Nucleus accumbens (tissue), 56 donors: ENCODE data around the gene ZNF581.

Experiments used
- DNase-seq, 56 donors: peaks; one replicate each; lab custom pipeline; 2025; lab: John Stamatoyannopoulos, UW

ZNF581 gene

GRCh38 chr19:55646889-55647731 lies 3.7 kb downstream of the ZNF581 start:
- DNase-seq: no peak

GRCh38 chr19:55647732-55648584 lies 4.5 kb downstream of the ZNF581 start, which contains the start of gene CCDC106:
CCDC106 (plus strand) TSS chr19:55648212; CDS start chr19:55649047, 835 bp downstream.
- peak in 54 of 56 donors; percentile 33 to 87 (median 71) for DNase-seq

DNA sequence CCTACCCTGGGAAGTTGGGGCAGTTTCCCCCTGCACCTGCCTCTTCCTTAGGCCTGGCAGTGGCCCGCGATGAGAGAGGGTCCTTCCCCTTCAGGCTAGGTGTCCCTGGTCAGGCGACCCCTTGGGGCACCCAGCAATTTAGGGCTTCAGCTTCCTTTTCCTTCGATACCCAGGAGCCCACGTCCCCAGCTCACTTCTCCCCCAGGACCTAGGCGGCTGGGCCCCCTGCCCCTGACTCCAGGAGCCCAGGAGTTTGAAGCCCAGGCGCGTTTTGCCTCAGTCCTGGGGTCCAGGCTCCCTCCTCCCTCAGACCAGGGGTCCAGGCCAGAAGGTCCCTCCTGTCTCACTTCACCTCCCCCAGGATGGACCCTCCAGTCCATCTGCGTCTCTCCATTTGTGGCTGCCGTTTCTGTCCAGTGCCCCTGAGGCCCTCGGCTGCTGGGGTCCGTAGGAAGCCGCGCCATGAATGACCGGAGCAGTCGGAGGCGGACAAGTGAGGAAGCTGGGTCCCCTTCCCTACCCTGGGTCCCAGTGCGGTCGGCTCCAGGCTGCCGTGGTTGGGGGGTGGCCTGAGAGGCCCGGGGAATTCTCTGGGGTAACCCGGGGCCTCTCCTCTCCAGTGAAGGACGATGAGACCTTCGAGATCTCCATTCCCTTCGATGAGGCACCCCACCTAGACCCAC lies 5.3 kb downstream of the ZNF581 start:
- DNase-seq: peak in 1 of 56 donors; percentile 41

DNA sequence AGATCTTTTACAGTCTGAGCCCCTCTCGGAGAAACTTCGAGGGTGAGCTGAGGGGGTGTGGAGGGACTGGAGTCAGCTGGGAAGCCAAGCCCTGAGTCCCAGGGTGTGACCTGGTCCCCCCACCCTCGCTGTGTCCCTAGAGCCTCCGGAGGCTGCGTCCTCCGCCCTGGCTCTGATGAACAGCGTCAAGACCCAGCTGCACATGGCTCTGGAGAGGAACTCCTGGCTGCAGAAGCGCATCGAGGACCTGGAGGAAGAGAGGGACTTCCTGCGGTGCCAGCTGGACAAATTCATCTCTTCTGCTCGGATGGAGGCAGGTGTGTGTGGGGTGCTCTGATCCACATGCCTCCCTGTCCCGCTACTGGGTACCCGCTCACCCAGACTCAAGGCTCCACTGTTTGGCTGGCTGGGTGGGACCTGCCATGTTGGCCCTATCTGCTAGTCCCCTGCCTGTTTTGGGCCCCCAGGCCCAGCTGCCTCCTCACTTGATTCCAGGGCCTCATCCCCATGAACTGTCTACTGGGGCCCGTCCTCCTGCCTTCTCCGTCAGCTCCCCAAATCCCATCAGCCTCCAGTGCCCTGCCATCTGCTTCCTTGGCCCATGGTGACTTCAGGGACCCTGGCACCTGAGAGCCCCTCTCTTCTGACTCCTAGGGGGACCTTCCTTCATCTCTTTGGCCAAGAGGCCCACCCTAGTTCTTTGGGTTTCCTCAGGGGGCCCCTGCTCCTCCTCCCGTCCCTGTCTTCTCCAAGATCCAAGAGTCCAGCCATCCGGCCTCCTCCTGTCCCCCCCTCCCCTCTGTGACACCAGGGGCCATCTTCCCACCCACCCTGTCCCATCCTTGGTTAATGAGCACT lies 6.0 kb downstream of the ZNF581 start:
- no peak for DNase-seq

- no peak for DNase-seq
These were observed 6.7 kb downstream of the ZNF581 start for GRCh38 chr19:55650126-55650557.

GRCh38 chr19:55650602-55651230 lies 7.3 kb downstream of the ZNF581 start:
- DNase-seq: no peak

GRCh38 chr19:55651236-55651635 lies 7.8 kb downstream of the ZNF581 start:
- no peak for DNase-seq

DNA sequence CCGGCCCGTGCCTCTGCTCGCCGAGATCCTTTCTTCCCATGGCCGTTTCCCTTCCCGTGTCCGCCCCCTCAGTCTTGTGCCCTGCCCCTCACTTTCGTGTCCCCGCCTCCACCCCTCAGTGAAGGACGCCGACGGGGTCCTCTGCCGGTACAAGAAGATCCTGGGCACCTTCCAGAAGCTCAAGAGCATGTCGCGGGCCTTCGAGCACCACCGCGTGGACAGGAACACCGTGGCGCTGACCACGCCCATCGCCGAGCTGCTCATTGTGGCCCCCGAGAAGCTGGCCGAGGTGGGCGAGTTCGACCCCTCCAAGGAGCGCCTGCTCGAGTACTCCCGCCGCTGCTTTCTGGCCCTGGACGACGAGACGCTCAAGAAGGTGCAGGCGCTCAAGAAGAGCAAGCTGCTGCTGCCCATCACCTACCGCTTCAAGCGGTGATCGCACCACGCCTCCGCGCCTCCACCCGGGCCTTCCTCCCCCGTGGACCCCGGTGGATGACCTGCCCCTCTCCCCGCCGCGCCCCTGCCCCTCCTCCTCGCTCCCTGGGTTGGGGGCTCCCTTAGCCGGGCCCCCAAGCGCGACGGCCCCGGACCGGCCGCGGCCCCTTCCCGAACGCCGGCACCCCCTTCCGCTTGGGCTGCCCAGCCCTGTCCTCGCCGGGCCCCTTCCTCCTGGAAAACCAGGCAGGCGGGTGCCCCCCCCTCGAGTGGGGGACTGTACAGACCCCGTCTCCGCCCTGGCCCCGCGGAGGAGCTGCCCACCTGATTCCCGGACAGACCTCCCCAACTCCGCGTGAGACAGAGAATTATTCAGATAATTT lies 9.1 kb downstream of the ZNF581 start:
- no peak for DNase-seq

- peak; percentile 71 to 100 (median 96) for DNase-seq
These were observed 10.3 kb downstream of the ZNF581 start for GRCh38 chr19:55653651-55654322.

GRCh38 chr19:55654323-55654867 lies 10.9 kb downstream of the ZNF581 start:
- DNase-seq: peak; percentile 69 to 100 (median 97)

GRCh38 chr19:55654868-55655647 lies 11.6 kb downstream of the ZNF581 start, which contains the start of gene U2AF2:
U2AF2 (plus strand) TSS chr19:55655035; CDS start chr19:55655105, 70 bp downstream.
- peak in 55 of 56 donors; percentile 27 to 99 (median 95) for DNase-seq

GRCh38 chr19:55655648-55656040 lies 12.2 kb downstream of the ZNF581 start:
- no peak for DNase-seq

GRCh38 chr19:55656552-55656951 lies 13.1 kb downstream of the ZNF581 start:
- no peak for DNase-seq

DNA sequence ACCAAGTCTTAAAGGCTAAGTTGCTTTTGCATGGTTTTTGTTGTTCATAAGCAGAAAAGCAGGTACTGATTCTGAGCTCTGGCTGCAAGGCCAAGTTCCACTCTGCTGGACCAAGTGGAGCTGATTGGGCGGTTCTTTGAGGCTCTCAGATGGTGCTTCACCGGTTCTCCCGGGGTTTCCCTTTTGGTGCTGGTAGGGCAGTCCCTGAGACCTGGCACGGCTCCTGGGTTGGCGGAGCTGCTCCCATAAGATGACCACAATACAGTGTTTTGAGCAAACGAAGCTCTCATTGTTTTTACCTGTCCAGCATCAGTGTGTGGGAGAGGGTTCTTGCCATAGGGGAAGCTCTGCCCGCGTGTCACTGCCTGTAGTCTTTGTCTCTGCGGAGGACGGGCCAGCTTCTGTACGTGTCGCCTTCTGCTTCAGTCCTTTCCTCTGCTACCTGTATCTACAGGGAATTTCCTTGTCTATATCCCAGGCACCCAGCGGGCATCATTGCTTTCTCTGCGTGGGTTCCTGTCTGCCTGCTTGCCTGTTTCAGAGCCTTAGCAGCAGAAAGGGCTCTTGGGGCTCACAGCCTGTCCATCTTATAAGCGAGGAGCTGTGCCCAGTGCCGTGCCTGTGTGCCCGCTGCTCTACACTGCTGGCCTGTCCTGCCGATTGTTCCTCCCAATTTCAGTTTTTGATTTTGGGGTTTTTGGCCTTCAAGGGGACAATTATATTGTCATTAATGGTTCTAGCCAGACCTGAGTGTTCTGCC lies 13.7 kb downstream of the ZNF581 start:
- DNase-seq: no peak

DNA sequence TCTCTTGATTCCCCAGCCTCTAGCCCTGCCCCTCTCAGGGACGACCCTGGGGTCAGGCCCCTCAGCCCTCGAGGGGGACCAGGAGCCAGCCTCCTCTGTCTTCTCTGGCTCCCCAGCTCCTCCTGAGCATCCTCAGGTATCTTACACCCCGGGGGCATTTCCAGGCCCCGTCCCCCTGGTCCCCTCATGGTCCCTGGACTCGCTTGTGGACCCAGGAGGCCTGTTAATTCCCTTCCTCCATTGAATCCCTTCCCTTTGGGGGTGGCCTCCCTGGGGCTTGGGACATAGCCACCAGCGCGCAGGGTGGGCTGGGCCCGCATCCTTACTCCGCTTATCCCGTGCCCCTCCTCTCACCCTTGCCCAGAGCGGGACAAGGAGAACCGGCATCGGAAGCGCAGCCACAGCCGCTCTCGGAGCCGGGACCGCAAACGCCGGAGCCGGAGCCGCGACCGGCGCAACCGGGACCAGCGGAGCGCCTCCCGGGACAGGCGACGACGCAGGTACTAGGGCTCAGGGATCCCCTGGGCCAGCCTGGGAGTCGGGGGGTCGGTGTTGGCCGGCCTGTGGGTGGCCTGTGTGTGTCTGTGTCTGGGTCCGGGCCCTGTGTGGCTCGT lies 15.5 kb downstream of the ZNF581 start:
- DNase-seq: no peak
